ENCODE data around the gene MKRN2.

MKRN2 gene

DNA sequence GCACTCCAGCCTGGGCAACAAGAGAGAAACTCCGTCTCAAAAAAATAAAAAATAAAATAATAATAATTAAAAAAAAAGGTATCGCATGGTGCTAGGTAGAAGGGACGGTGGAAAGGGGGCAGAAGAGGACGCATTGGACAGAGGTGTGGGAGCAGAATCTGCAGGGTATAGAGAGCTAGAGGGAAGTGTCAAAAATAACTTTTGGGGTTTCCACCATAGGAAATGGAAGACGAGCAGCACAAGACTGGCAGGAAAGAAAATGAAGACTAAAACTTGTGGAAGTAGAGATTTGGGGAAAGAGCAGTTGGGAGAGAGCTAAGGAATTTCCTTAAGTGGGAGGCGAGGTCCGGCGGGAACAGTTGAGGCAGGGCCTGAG lies 585 bp upstream of the MKRN2 start:
- DNase-seq = peak; percentile 15

DNA sequence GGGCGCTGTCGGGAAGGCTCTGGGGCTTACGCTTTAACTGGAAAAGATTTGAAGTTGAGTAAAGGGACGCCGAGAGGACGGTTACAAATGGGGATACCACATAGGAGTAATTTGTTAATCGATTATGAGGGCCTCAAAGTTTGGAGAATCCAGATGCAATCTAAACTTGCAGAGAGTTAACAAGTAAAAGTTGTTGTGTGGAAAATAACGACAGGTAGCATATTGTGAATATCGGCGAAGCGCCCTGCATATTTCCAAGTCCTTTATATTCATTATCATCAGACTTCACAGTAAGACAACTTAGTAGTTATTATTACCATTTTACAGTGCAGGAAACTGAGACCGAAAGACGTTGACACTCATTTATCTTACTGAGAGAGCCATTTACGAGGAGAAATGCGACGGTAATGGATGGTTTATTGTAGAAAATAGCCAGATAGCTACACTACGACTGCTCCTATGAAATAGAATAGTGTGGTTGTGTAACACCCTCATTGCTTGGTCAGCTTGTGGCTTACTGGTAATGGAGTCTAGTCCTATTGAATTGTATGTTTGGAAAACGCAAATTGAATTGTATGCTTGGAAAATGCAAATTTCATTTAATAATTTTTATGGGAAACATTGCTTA lies 700 bp downstream of the MKRN2 start:
- no peak for DNase-seq

DNA sequence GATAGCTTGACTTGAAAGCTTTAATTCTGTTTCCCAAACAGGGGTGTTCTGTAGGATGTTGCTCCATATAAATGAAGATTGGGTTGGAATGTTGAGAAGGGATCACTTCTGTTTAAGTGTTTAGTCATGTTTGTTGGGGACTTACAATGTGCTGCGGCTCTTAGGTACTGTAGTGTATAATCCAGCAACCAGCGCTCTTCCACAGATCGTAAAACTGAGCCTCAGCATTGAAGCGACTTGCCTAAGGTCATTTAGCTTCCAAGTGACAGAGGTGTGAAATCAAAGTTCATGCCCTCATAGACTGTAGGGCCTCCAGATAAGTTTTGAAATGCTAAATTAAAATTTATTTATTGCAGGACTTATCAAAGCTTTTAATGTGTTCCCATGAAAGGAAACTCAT lies 1.8 kb downstream of the MKRN2 start:
- DNase-seq = no peak

DNA sequence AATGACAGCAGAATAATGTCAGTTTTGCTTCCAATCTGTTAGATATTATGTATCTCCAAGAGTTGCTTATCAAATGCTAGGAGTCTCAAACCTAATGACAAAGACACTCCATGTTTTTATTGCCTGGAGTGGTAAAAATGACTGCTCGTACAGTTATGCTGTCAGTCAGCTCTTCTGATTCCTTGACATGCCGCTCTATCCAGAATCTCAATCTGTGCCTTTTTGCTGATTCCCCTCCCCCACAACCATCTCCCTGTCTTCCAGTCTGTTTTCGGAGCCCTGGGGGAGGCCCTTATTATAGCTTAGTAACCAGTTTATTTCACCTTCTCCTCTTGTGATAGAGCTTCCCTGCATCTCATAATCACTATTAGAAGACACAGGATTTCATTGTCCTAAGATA lies 2.6 kb downstream of the MKRN2 start:
- no peak for DNase-seq

DNA sequence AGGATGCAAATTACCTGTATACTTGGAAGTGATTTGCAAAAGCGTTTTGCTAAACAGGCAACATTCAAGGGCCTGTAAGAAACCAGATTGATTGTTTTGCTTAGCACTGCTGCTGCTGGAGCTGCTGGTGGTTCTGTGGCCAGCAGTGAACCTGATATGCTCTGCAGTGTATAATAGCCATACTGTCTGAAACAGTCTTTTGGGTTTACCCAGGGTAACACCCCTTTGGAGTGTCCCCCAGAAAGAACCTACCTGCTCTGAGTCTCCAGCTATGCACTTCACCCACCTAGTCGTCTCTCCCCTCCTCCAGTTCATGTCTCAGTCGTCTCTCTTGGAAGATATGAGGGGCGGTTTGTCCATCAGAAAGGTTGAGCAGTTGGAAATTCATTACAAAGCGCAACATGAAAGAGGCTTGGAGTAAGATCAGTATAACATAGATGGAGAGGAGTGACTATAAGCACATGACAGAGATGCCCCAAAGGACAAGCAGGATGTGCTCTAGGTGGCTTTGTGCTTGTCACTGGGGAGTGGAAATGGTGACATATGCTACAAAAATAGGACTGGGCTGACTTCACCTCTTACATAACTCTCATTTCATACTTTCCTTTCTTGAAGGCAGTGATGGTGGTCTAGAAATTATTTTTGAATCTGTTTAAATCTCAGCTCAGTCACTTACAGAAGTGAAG lies 3.8 kb downstream of the MKRN2 start:
- no peak for DNase-seq

DNA sequence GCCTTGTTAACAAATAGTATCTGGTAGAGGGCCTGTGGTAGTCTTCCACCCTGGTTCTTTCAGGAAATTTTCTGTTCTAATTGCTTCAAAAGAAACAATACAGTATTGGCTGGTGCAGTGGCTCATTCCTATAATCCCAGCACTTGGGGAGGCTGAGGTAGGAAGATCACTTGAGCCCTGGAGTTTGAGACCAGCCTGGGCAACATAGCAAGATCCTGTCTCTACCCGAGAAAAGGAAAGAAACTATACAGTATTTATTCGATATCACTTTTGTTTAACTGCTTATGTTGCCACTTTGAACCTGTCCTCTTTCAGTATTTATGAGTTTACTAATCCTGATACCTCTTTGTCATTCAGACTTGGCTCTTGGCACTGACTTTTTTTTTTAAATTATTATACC lies 4.5 kb downstream of the MKRN2 start:
- DNase-seq = no peak

DNA sequence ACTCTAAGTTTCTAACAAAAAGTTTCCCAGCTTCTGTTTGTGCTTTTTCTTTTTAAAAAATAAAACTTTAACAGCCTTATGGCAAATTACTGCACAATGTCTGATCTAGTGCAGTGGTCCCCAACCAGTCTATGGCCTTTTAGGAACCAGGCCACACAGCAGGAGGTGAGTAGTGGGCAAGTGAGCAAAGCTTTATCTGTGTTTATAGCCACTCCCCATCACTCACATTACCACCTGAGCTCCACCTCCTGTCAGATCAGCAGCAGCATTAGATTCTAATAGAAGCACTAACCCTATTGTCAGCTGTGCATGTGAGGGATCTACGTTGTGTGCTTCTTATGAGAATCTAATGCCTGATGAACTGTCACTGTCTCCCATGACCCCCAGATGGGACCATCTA lies 5.6 kb downstream of the MKRN2 start:
- no peak for DNase-seq

DNA sequence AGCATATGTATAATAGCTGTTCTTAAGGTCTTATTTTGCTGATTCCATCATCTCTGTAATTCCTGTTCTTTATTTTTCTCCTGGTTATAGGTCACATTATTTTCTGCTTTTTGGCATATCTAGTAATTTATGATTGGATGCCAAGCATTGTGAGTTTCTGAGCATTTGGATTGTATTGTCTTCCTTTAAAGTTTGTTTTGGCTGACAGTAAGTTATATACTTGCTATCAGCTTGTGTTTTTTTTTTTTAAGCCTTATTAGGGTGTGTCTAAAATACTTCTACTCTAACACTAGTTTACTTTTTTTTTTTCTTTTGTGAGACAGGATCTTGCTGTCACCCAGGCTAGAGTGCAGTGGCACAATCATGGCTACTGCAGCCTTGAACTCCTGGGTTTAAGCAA lies 10.1 kb downstream of the MKRN2 start:
- DNase-seq = no peak

DNA sequence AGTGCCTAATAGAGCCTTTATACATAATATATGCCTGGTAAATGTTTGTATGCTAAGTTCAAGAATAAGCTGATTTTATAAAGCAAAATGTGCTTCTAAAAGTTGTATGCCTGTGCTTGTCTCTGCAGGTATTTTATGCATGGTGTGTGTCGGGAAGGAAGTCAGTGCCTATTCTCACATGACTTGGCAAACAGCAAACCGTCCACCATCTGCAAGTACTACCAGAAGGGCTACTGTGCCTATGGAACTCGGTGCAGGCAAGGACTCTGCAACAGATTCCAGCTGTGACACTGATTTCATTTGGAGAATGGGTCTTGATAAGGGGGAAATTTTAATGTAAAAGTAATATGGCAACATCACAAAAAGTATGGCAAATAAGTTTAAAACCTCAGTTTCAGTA lies 11.9 kb downstream of the MKRN2 start:
- no peak for DNase-seq

DNA sequence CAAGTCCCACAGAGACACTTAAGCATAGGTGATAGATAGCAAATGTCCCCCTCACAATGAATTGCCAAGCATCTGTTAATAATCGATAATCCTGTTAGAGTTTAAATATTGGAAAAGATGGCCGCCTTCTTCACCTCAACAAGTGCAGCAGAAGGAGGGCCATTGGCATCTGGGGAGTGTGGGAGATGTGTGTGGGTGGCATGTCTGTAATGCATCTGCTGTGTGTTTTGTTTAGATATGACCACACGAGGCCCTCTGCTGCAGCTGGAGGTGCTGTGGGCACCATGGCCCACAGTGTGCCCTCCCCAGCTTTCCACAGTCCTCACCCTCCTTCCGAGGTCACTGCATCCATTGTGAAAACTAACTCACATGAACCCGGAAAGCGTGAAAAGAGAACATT lies 12.9 kb downstream of the MKRN2 start:
- no peak for DNase-seq

DNA sequence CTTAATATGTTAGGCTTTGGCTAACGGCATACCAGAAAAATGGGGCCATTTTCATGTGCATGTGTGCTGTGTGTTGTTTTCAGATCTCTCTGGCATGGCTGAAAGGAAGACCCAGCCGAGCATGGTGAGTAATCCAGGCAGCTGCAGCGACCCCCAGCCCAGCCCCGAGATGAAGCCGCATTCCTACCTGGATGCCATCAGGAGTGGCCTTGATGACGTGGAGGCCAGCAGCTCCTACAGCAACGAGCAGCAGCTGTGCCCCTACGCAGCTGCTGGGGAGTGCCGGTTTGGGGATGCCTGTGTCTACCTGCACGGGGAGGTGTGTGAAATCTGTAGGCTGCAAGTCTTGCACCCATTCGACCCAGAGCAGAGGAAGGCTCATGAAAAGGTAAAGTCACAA lies 15.1 kb downstream of the MKRN2 start:
- no peak for DNase-seq

DNA sequence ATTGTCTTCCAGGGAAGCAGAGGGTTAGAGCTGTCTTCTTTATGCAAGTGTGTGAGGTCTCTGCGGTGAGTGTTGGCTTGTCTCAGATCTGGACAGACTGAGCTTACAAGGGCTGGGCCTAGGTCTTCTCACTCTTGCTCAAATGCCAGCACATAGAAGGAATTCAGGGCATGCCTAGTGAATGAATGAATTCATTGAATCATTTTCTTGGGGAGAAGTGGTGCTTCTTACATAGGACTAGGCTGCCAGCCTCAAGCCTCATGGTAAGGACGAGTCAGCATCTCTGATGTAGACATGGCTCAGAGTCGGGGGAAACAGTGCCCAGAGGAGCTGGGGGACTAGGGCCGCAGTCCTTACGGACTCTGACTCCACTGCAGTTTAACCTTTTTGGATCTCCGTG lies 17.2 kb downstream of the MKRN2 start:
- no peak for DNase-seq

DNA sequence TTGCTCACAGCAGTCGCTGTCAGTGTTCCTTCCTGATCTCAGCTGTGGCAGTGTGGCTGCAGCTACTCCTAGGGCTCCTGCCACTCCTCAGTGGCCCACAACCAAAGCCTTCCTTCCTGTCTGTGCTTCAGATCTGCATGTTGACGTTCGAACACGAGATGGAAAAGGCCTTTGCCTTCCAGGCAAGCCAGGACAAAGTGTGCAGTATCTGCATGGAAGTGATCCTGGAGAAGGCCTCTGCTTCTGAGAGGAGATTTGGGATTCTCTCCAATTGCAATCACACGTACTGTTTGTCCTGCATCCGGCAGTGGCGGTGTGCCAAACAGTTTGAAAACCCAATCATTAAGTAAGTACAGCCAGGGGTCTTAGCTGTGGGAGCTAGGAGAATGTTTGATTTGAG lies 17.8 kb downstream of the MKRN2 start:
- no peak for DNase-seq

DNA sequence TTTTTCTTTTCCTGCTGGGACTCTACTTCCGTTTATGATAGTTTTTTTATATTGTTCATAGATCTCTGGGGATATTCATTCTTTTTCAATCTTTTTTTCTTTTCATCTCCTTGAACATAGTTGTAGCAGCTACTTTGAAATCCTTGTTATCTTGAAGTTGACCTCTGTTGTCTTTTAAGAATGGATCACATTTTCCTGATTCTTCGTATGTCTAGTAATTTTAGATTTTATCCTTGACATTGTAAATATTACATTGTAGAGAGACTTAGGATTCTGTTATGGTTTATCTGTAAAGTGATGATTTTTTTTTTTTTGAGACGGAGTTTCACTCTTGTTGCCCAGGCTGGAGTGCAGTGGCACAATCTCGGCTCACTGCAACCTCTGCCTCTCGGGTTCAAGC lies 20.5 kb downstream of the MKRN2 start:
- no peak for DNase-seq

DNA sequence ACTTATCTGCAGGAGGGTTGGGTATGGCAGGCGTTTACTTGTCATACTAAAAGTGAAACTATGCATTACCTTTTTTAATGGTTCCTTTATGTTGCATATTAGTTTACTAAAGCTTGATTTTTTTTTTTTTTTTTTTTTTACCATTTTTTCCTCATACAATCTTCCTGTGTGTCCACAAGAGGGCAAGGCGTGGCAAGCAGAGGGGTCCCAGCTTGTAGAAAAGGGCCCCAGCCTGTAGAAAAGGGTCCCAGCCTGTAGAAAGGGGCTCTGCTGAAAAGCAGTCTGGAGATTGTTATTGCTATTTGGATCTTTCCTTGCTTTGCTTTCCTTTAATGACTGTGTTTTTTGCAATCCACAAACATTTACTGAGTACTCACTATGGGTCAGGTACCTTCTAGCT lies 21.9 kb downstream of the MKRN2 start:
- DNase-seq = no peak

DNA sequence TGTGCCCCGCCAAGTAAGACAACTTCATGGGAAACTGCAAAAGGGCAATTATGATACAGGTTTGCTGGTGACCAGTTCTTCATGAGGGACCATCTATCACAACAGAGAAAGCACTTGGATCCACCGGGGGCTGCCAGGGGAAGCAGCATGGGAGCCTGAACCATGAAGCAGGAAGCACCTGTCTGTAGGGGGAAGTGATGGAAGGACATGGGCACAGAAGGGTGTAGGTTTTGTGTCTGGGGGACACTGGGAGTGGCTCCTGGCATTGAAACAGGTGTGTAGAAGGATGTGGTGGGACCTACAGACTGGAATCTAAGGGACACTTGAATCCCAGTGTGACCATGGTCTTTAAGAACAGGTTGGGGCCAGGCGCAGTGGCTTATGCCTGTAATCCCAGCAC lies 22.6 kb downstream of the MKRN2 start:
- DNase-seq = no peak

DNA sequence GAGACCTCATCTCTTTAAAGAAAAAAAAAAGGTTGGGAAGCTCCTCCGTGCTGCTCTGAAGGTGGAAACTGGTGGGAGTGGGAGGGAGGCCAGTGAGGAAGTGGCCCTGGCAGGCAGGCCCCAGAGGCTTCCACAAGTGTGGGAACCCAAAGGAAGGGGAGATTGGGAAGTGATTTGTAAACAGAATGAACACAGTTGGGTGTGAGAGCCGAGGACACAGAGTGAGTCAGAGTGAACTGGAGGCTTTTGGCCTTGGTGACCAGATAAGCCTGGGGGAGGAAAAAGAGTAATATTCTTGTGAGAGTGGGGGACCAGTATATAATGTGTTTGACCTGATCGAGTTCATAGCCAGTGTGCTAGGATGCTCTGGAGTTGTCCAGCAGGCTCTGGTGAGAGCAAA lies 23.0 kb downstream of the MKRN2 start:
- DNase-seq = no peak

DNA sequence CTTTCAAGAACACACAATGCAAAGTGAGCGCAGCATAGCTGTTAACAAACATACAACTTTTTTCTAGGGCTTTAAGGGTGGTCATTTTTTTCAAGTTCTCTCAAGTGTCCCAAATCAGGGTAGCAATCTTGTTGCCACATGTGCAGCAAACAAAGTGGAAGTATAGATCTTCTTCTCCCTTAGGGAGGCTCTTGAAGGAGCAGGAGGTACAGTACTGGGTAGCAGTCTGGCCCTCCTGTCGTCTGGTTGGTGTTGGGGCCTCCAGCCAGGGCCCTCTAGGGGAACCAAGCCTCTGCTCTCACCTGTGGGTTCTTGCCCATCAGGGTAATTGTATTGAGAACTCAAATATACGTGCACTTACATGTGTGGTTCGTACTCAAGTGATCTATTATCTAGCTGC lies 25.8 kb downstream of the MKRN2 start:
- DNase-seq = no peak

DNA sequence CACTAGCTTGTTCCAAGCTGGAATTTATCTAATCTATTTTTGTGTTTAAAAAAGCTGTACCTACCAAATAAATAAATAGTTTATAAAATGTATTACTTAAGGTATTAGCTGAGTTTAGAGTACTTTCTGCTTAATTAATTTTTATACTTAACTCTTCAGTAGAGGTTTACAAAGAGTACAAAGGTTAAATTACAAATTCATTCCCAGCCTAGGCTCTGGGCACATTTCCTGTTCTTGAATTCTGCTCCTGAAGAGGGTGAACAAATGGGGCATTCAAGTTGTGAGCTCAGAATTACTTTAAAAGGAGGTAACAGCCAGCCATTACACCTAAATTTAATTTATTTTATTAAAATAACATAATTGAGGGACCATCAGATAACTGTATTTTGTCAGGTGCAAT lies 26.4 kb downstream of the MKRN2 start:
- DNase-seq = no peak

DNA sequence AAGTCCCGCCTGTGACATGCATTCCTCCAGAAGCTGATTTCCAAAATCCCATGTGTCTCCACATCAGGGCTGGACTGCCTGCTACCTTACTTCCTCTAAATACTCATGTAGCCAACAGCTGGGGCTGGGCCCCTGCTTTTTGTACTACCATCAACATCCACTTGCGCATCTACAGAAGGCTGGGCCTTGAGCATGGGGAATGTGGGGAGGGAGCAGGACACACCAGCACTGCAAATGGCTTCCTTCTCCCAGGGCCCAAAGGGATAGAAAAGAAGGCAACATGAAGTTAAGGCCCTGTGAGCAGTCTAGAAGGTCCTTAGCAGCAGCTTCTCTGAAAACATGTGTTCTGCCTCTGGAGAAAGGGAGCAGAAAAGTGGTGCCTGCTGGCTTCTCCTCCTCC lies 27.2 kb downstream of the MKRN2 start:
- no peak for DNase-seq

DNA sequence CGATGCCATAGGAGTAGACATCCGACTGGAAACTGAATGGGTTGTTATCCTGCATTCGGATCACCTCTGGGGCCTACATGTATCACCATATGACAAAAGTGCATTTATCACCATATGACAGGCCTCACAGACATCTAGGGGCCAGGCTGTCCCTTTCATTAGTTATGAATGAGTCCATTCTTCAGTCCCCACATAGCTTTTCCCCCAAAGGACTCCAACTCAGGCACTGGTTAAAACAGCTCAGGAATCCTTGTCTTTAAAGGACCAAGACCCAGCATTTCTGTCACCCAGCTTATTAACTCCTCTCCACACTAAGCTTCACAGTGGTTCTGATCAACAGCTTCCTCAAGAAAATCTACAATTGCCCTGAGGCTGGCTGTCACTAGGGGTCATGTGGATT lies 28.3 kb downstream of the MKRN2 start:
- DNase-seq = no peak

DNA sequence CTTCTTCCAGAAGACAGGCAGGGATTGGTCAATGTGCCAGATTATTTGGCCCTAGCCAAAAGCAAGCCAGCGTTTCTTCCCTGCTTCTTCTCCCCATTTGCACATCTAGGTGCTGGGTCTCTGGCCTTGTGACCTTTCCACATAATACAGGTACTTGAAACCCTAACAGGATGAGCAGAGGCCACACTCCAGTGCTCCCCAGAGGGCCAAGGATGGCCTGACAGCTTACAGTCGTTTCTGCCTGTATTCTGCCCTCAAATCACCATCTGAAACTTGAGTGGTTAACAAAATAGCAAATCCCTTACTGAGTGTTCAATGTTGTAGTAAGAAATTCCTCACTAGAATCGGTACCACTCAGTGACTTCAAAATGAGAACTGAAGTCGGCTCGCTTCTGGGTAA lies 29.1 kb downstream of the MKRN2 start:
- no peak for DNase-seq

DNA sequence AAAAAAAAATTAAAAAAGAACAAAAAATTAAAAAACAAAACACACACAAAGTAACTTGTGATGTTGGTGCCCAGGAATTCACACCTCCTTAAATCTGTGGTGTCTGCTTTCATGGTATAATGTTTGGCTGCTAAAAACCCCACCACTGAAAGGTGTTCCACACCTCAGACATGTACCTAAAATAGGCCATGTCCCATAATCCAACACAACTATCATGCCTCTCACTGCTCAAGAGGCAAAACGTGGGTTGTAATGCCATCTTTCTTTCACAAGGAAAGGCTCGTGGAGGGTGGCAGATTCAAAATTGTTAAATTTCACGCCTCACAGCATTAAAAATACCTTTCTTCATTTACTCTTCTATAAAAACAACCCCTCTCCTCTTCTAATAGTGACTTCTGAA lies 29.5 kb downstream of the MKRN2 start:
- DNase-seq = no peak

DNA sequence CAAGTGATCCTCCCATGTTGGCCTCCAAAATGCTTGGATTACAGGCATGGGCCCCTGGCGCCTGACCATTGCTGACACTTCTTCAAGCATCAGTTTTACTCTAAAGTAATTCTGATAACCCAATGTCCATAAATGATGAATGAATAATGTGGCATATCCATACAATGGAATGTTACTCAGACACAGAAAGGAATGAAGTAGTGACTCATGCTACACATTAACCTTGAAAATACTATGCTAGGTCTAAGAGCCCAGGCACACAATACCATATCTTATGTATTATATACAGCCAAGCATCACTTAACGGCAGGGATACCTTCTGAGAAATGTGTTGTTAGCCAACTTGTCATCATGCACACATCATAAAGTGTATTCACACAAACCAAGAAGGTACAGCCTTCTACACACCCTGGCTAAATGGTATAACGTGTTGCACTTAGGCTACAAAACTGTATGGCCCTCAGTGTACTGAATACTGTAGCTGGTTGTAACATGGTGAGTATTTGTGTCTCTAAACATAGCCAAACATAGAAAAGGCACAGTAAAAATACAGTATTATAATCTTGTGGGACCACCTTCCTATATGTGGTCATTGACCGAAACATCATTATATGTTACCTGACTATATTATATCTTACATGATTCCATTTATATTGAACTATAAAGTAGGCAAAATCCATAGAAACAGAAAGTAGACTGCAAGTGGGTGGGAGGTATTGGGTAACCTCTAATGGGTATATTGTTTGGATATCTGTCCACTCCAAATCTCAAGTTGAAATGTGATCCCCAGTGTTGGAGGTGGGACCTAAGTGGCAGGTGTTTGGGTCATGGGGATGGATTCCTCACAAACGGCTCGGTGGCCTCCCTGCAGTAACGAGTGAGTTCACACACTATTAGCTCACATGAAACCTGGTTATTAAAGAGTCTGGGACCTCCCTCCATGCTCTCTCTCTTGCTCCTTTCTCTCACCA lies 31.4 kb downstream of the MKRN2 start:
- no peak for DNase-seq

All from CD4-positive, alpha-beta T cell treated with Interleukin-17A for 4 hours (primary cell).